Suprapubic skin (tissue), 4 donors: ENCODE results near the gene BCAN.

ENCODE experiments used
- EP300 ChIP-seq: sonication (generic); formaldehyde crosslinking; IDR thresholded peaks from one replicate; pipeline ENCODE4 v1.6.1; 2017; ENCODE audit warnings: antibody characterized with exemption
- POLR2A ChIP-seq, 2 donors: fragments of 450-650 bp; IDR thresholded peaks; one replicate each; pipeline ENCODE4 v1.6.1; 2017; ENCODE audit warnings: antibody characterized with exemption in 2 of 2, mild to moderate bottlenecking in 2 of 2, moderate library complexity in 2 of 2
- POLR2AphosphoS5 ChIP-seq, 3 donors: sonication (generic); formaldehyde crosslinking; IDR thresholded peaks; one replicate each; pipeline ENCODE4 v1.6.1; 2017; ENCODE audit warnings: antibody characterized with exemption in 3 of 3
- TF ChIP-seq, protein P1 (sequence below), 2 donors: fragments of 200-600 bp in 1 of 2; fragments of 450-650 bp in 1 of 2; sonication (generic) in 1 of 2; IDR thresholded peaks; one replicate each; pipeline ENCODE4 v1.5.1; 2016 to 2019; ENCODE audit warnings: antibody characterized with exemption in 2 of 2, mild to moderate bottlenecking in 1 of 2, moderate library complexity in 1 of 2

DNA sequence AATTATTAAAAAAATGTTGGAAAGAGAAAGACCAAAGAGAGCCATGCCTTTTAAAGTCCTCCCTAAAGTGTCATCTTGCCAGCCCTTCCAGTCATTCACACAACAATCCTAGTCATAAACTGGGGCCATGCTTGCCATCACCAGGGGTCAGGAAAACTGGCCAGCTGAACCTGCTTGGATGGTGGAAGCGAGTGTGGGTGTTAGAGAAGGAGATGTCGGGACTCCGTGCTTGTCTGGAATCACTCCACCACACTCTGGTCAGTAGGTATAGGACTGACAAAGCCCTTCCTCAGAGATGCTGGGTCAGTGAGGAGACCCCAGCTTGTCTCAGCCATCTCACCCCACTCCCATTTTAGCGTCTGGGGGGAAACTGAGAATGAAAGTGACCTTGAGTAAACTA is 26.0 kb upstream of the BCAN start:
- TF ChIP-seq, protein P1, sequence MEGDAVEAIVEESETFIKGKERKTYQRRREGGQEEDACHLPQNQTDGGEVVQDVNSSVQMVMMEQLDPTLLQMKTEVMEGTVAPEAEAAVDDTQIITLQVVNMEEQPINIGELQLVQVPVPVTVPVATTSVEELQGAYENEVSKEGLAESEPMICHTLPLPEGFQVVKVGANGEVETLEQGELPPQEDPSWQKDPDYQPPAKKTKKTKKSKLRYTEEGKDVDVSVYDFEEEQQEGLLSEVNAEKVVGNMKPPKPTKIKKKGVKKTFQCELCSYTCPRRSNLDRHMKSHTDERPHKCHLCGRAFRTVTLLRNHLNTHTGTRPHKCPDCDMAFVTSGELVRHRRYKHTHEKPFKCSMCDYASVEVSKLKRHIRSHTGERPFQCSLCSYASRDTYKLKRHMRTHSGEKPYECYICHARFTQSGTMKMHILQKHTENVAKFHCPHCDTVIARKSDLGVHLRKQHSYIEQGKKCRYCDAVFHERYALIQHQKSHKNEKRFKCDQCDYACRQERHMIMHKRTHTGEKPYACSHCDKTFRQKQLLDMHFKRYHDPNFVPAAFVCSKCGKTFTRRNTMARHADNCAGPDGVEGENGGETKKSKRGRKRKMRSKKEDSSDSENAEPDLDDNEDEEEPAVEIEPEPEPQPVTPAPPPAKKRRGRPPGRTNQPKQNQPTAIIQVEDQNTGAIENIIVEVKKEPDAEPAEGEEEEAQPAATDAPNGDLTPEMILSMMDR (IDR thresholded peaks at IDR 0.05) = no peak
- TF ChIP-seq POLR2A (IDR thresholded peaks at IDR 0.05) (no peak), POLR2AphosphoS5 (IDR thresholded peaks at IDR 0.05) (no peak), EP300 (no peak)
